Heart left ventricle (tissue), 13 donors: ENCODE measurements around the gene UBE2U.

Experiments
- POLR2A ChIP-seq, 2 donors: fragments of 450-650 bp; IDR thresholded peaks; one replicate each; pipeline ENCODE4 v1.6.1; 2017; ENCODE audit warnings: antibody characterized with exemption in 2 of 2, mild to moderate bottlenecking in 2 of 2, moderate library complexity in 2 of 2
- TF ChIP-seq, protein P1 (sequence below), 12 donors: fragments of 200-600 bp; sonication (generic) in 4 of 12; IDR thresholded peaks; one replicate each; pipeline versions ENCODE4 v1.5.0 to v1.8.0; 2018 to 2022; ENCODE audit warnings: antibody characterized with exemption in 12 of 12, mild to moderate bottlenecking in 5 of 12
- donor health status: ischemic (EF 13 %, LVEDD 7.1; RV severe dilation, severe dysfunction).
- donor health status: DM: no; HTN: yes; CAD: no.
- donor health status: DM: no; HTN: no; CAD: no.
- donor health status: ischemic (EF 25% LVEDD 6.9; RV normal size, moderate dysfunction).
- donor health status: ischemic (EF 25% LVEDD 5.7; RV mildly dilated, moderate dysfunction).
- donor health status: ischemic (EF 35%, LVEDD 5.7; RV mildly dilated, moderate dysfunction).
- donor health status: nonischemic (EF 11% LVEDD 7.7; RV severe dilation, severe dysfunction).
- donor health status: DM: yes; HTN: yes; CAD: no.
- donor health status: PGD.
- donor health status: ischemic (EF 29% LVEDD 5.4; RV normal size, mild dysfunction).
- donor health status: nonischemic (EF 23%, LVEDD 6.1; RV moderate dilation, normal function).

DNA sequence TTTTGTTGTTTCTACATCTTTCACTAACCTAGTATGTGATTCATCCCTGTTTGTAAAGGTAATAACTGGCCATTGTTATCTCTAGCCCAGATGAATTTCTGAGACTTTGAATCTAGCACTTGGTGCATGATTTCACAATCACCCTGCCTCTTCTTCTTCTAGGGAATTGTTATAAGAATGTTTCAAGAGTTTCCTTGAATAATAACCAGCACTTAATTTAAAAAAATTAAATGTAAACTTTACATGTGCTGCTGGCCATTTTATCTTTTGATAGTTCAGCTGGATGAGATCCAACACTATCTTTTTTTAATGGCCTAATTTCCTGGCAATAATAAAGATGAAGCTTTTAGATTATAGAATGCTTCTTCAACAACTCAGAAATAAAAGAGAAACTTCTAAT is 31.8 kb downstream of the UBE2U start:
- TF ChIP-seq, protein P1, sequence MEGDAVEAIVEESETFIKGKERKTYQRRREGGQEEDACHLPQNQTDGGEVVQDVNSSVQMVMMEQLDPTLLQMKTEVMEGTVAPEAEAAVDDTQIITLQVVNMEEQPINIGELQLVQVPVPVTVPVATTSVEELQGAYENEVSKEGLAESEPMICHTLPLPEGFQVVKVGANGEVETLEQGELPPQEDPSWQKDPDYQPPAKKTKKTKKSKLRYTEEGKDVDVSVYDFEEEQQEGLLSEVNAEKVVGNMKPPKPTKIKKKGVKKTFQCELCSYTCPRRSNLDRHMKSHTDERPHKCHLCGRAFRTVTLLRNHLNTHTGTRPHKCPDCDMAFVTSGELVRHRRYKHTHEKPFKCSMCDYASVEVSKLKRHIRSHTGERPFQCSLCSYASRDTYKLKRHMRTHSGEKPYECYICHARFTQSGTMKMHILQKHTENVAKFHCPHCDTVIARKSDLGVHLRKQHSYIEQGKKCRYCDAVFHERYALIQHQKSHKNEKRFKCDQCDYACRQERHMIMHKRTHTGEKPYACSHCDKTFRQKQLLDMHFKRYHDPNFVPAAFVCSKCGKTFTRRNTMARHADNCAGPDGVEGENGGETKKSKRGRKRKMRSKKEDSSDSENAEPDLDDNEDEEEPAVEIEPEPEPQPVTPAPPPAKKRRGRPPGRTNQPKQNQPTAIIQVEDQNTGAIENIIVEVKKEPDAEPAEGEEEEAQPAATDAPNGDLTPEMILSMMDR (IDR thresholded peaks at IDR 0.05) = no peak
- no peak for TF ChIP-seq POLR2A (IDR thresholded peaks at IDR 0.05)
